NCI-H1436 treated with DMSO at 0.1 percent for 48 hours (cell line): Measurements from ENCODE around the gene IQCH.
"Not testable (repeated sequence)": the region's sequence is repeated elsewhere in the genome, so short reads cannot be mapped to it uniquely, and the experiment has no call there.

ENCODE experiments used
- DNase-seq: peaks from one replicate; lab custom pipeline; 2025; lab: John Stamatoyannopoulos, UW

Gene IQCH

GRCh38 chr15:67246606-67247005, 8.0 kb upstream of the IQCH start:
- not testable (repeated sequence) for DNase-seq

- DNase-seq, result no peak
Measured at GRCh38 chr15:67248011-67248505, 6.5 kb upstream of the IQCH start.

- no peak for DNase-seq
Measured at GRCh38 chr15:67249830-67250229, 4.8 kb upstream of the IQCH start.

- DNase-seq, result no peak
Measured at GRCh38 chr15:67251318-67251717, 3.3 kb upstream of the IQCH start.

GRCh38 chr15:67253101-67253500, 1.5 kb upstream of the IQCH start:
- no peak for DNase-seq

- DNase-seq, result no peak
Measured at GRCh38 chr15:67253549-67254237, 893 bp upstream of the IQCH start.

- DNase-seq, result no peak
Measured at GRCh38 chr15:67256051-67256450, 1.5 kb downstream of the IQCH start.

GRCh38 chr15:67258412-67258811, 3.8 kb downstream of the IQCH start:
- DNase-seq, result not testable (repeated sequence)

GRCh38 chr15:67259379-67259778, 4.8 kb downstream of the IQCH start:
- no peak for DNase-seq

GRCh38 chr15:67259806-67260205, 5.2 kb downstream of the IQCH start:
- DNase-seq, result no peak

- DNase-seq, result no peak
Measured at GRCh38 chr15:67266870-67267269, 12.3 kb downstream of the IQCH start.

GRCh38 chr15:67267440-67267839, 12.9 kb downstream of the IQCH start:
- DNase-seq, result no peak

- DNase-seq, result no peak
Measured at GRCh38 chr15:67267951-67268941, 13.7 kb downstream of the IQCH start.

GRCh38 chr15:67274236-67274635, 19.6 kb downstream of the IQCH start:
- no peak for DNase-seq

GRCh38 chr15:67276666-67277065, 22.1 kb downstream of the IQCH start:
- DNase-seq, result no peak

GRCh38 chr15:67280217-67280616, 25.6 kb downstream of the IQCH start:
- DNase-seq, result no peak

- DNase-seq, result no peak
Measured at GRCh38 chr15:67281714-67282113, 27.1 kb downstream of the IQCH start.

- DNase-seq, result not testable (repeated sequence)
Measured at GRCh38 chr15:67285625-67286024, 31.0 kb downstream of the IQCH start.

GRCh38 chr15:67286400-67286799, 31.8 kb downstream of the IQCH start:
- DNase-seq, result not testable (repeated sequence)

- no peak for DNase-seq
Measured at GRCh38 chr15:67290319-67290718, 35.7 kb downstream of the IQCH start.

GRCh38 chr15:67296188-67296587, 41.6 kb downstream of the IQCH start:
- DNase-seq, result no peak

GRCh38 chr15:67296684-67297083, 42.1 kb downstream of the IQCH start:
- no peak for DNase-seq
